ENCODE data around the gene NOVA1. TPM values are rescaled to one million over a fixed set of nuclear protein-coding genes. Genes with fewer than 3 reads are reported as not detected.

Gene NOVA1
- total RNA-seq, 1 donor from 2014 or later: 35.1 TPM

GRCh38 chr14:26527095-26527494 lies 70.7 kb downstream of the NOVA1 start:
- H3K36me3 ChIP-seq: no peaks in the 10 kb centered on the region
- DNase-seq (ENCODE audit: extremely low spot score in 2 of 2): no peak
- peaks cover 14% of the 10 kb centered on the region for H3K4me1 ChIP-seq
- intact Hi-C loops (cut with DNase I): no loop called here
- H3K27ac ChIP-seq: no peak overlapping the region
- no peaks in the 10 kb centered on the region for H3K27me3 ChIP-seq
- no peaks in the 10 kb centered on the region for H3K9me3 ChIP-seq
- H3K4me3 ChIP-seq: no peak overlapping the region
- TF ChIP-seq POLR2A (IDR thresholded peaks at IDR 0.05) (no peak), POLR2AphosphoS5 (IDR thresholded peaks at IDR 0.05; ENCODE audit: insufficient read depth in 1 of 2, low read depth in 1 of 2) (no peak), CTCF (IDR thresholded peaks at IDR 0.05) (no peak)

GRCh38 chr14:26526137-26526536 lies 71.7 kb downstream of the NOVA1 start:
- H3K36me3 ChIP-seq: no peaks in the 10 kb centered on the region
- H3K4me3 ChIP-seq: no peak overlapping the region
- no peak overlapping the region for H3K27ac ChIP-seq
- no peaks in the 10 kb centered on the region for H3K9me3 ChIP-seq
- intact Hi-C loops (cut with DNase I): no loop called here
- H3K4me1 ChIP-seq: peaks cover 14% of the 10 kb centered on the region
- no peak for DNase-seq (ENCODE audit: extremely low spot score in 2 of 2)
- no peak for TF ChIP-seq POLR2AphosphoS5 (IDR thresholded peaks at IDR 0.05; ENCODE audit: insufficient read depth in 1 of 2, low read depth in 1 of 2)
- no peak for TF ChIP-seq CTCF (IDR thresholded peaks at IDR 0.05)
- no peak for TF ChIP-seq POLR2A (IDR thresholded peaks at IDR 0.05)
- no peaks in the 10 kb centered on the region for H3K27me3 ChIP-seq

- no peak overlapping the region for H3K27ac ChIP-seq
- intact Hi-C loops (cut with DNase I): no loop called here
- no peak overlapping the region for H3K4me3 ChIP-seq
- no peaks in the 10 kb centered on the region for H3K9me3 ChIP-seq
- H3K4me1 ChIP-seq: peaks cover 14% of the 10 kb centered on the region
- no peaks in the 10 kb centered on the region for H3K27me3 ChIP-seq
- H3K36me3 ChIP-seq: no peaks in the 10 kb centered on the region
- TF ChIP-seq POLR2AphosphoS5 (IDR thresholded peaks at IDR 0.05; ENCODE audit: insufficient read depth in 1 of 2, low read depth in 1 of 2): no peak
- DNase-seq (ENCODE audit: extremely low spot score in 2 of 2): no peak
Observed at GRCh38 chr14:26525085-26525484, 72.7 kb downstream of the NOVA1 start.

- Histone ChIP-seq H3K4me3 (no peak overlapping the region), H3K4me1 (peaks cover 14% of the 10 kb centered on the region), H3K9me3 (no peaks in the 10 kb centered on the region), H3K27ac (no peak overlapping the region), H3K27me3 (no peaks in the 10 kb centered on the region), H3K36me3 (no peaks in the 10 kb centered on the region)
- intact Hi-C loops (cut with DNase I): no loop called here
- DNase-seq (ENCODE audit: extremely low spot score in 2 of 2): no peak
- TF ChIP-seq CTCF (IDR thresholded peaks at IDR 0.05): no peak
- TF ChIP-seq POLR2A (IDR thresholded peaks at IDR 0.05): no peak
- TF ChIP-seq POLR2AphosphoS5 (IDR thresholded peaks at IDR 0.05; ENCODE audit: insufficient read depth in 1 of 2, low read depth in 1 of 2): no peak
Observed at GRCh38 chr14:26522967-26523366, 74.9 kb downstream of the NOVA1 start.

GRCh38 chr14:26517771-26518170 lies 80.1 kb downstream of the NOVA1 start:
- TF ChIP-seq POLR2AphosphoS5 (IDR thresholded peaks at IDR 0.05; ENCODE audit: insufficient read depth in 1 of 2, low read depth in 1 of 2): no peak

GRCh38 chr14:26500028-26500427 lies 97.8 kb downstream of the NOVA1 start:
- DNase-seq (ENCODE audit: extremely low spot score in 2 of 2): no peak
- Histone ChIP-seq H3K36me3 (no peaks in the 10 kb centered on the region), H3K27ac (no peak overlapping the region), H3K9me3 (no peaks in the 10 kb centered on the region), H3K27me3 (no peaks in the 10 kb centered on the region), H3K4me3 (no peak overlapping the region), H3K4me1 (no peaks in the 10 kb centered on the region)
- intact Hi-C loops (cut with DNase I): no loop called here
- TF ChIP-seq POLR2AphosphoS5 (IDR thresholded peaks at IDR 0.05; ENCODE audit: insufficient read depth in 1 of 2, low read depth in 1 of 2) (no peak), CTCF (IDR thresholded peaks at IDR 0.05) (no peak), POLR2A (IDR thresholded peaks at IDR 0.05) (no peak)

More at GRCh38 chr14:26517771-26518170, 80.1 kb downstream of the NOVA1 start:
- no peaks in the 10 kb centered on the region for H3K36me3 ChIP-seq
- H3K9me3 ChIP-seq: no peaks in the 10 kb centered on the region
- H3K4me1 ChIP-seq: no peaks in the 10 kb centered on the region
- no peak overlapping the region for H3K4me3 ChIP-seq
- no peaks in the 10 kb centered on the region for H3K27me3 ChIP-seq
- intact Hi-C loops (cut with DNase I): no loop called here
- DNase-seq (ENCODE audit: extremely low spot score in 2 of 2): no peak
- H3K27ac ChIP-seq: no peak overlapping the region

All from vagina (tissue), 2 donors.